GM19372 (cell line): ENCODE measurements around the gene LEO1.
A peak's percentile ranks its signal among the peaks of the same experiment; 100 is the strongest.

Experiments used
- ATAC-seq: cut with Tn5 transposase; IDR thresholded peaks from one replicate; pipeline ENCODE4 v1.9.1; 2021; ENCODE audit warnings: mild to moderate bottlenecking, low read depth, moderate library complexity; ENCODE audit not compliant: unreplicated experiment

The LEO1 gene

DNA sequence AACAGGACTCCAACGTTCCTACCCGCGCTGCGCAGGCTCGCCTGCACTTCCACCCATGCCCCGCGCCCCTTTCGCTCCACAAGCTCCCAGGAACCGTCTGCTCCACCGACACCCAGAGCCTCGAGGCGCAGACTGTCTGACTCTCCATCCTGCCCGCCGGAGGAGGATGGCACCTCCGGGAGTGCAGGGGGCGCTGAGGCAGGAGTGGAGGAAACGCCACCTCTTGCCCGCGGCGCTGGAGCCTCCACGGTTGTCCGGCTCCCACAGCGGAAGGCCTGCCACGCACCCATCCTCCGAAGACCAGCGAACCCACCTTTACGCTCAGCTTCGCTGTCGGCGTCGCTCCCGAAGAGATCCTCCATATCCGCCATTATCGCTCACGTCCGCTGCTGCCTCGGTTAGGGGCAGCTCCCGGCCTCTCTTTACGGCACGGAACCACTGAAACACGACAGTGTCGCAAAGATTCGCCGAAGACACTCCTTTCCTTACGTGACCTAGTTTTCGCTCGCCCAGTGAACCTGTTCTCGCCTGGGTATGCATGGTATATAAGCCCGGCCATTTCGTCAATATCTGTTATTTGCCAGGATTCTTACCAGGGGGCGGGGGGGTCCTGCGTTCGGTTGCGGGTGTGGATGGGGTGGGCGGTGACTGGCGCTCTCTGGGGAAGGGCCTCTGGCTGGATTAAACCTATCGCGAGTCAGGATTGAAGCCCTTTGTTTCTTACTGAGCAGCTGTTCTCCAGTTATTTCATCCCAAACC lies at the start of gene LEO1:
TSS of gene LEO1 (minus strand) at position 404 of the 759 bp plus-strand sequence. CDS start at position 371, 33 bp downstream.
- peak; percentile 89 for ATAC-seq

GRCh38 chr15:52021128-52021671 lies 49.6 kb upstream of the LEO1 start:
- no peak for ATAC-seq

GRCh38 chr15:52020221-52021085 lies 48.9 kb upstream of the LEO1 start:
- no peak for ATAC-seq

DNA sequence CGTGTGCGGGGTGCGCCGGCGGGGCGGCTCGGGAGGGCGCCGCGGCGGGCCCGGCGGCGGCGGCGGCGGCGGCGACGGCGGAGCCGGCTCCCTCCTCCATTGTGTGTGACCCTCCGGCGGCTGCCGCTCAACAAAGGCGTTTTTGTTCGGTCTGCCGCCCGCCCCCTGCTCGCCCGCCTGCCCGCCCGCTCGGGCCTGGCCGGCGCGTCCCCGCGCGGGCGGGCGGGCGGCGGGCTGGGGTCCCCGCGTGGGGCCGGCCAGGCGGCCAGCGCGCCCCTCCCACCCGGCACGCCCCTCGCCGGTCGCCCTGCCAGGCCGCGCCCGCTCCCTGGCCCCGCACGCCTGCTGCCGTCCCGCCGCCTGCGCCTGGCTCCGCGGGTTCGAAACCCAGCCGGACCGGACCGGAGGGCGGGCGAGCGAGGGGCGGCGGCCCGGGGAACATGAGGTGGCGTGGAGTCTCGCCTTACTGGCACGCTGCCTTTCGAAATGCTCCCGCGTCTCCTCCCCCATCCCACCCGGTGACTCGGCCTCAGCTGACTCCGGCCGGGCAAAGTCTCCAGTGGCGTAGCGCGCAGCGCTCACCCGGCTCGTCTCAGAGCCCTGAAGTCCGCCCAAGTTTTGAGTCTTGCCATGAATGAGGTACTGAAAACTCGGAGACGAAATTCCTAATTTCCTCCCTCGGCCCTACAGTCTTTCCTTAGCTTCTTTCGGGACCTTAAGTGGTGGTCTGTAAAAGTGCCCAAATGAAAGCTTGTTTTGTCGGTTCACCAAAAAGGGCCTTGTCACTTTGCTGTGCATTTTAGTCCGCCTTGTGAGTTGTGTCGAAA lies 48.0 kb upstream of the LEO1 start:
- peak; percentile 52 for ATAC-seq

GRCh38 chr15:52018693-52019393 lies 47.3 kb upstream of the LEO1 start, which contains the start of gene MAPK6:
TSS of gene MAPK6 (plus strand) at chr15:52019219. CDS start at chr15:52046461, 27,242 bp downstream.
- peak; percentile 74 for ATAC-seq

DNA sequence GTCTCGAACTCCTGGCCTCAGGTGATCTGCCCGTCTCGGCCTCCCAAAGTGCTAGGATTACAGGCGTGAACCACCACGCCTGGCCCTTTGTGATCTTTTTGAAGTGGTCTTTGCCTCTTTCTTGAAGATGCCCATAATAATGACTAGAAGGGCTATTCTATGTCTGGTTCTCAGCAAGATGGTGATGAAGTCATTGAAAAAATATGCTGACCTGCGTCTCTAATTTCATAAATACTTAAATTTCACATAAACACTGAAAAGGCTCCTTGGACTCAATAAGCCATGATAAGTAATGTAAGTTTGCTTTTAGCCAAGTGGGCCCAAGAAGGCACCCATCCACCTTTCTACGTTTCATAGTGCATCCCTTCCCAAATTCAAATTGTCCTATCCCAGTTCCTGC lies 46.7 kb upstream of the LEO1 start:
- no peak for ATAC-seq

DNA sequence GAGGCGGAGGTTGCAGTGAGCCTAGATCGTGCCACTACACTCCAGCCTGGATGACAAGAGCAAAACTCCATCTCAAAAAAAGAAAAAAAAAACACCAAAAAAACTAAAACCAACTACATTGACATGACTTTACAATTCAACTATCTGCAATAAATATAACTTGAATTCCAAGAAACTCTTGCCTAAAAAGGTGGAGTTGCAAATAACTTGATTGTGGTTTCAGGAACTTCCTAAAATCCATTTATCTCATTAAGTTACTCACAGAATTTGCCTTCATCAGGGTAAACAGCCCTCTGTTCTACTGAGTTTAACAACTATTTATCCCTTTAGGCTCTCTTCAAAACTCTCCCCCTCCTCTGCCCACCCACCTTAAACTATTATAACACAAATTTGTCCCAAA lies 44.7 kb upstream of the LEO1 start:
- no peak for ATAC-seq

- ATAC-seq, result no peak
These were observed 43.0 kb upstream of the LEO1 start for GRCh38 chr15:52014616-52015015.

- peak; percentile 42 for ATAC-seq
These were observed 41.7 kb upstream of the LEO1 start for GRCh38 chr15:52013151-52013791.

GRCh38 chr15:52012210-52012609 lies 40.6 kb upstream of the LEO1 start:
- ATAC-seq, result no peak

DNA sequence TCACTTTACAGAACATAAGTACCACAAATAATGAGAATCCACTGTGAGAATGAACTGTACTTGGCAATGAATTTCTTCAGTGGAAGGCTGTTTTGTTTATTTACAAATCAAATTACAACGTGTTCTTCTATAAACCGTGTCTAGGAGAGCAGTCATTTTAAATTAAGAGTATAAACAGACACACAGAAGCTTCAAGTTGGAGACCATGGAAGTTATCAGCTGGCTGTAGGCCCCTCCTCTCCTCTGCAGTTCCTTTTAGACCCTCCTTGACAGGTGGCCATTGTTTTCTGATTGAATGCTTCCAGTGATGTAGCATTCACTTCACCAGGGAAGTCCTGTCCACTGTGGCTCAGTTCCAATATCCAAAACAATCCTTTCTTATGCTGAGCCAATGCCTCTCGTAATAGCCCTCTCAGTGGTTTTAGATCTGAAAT lies 40.1 kb upstream of the LEO1 start:
- no peak for ATAC-seq

DNA sequence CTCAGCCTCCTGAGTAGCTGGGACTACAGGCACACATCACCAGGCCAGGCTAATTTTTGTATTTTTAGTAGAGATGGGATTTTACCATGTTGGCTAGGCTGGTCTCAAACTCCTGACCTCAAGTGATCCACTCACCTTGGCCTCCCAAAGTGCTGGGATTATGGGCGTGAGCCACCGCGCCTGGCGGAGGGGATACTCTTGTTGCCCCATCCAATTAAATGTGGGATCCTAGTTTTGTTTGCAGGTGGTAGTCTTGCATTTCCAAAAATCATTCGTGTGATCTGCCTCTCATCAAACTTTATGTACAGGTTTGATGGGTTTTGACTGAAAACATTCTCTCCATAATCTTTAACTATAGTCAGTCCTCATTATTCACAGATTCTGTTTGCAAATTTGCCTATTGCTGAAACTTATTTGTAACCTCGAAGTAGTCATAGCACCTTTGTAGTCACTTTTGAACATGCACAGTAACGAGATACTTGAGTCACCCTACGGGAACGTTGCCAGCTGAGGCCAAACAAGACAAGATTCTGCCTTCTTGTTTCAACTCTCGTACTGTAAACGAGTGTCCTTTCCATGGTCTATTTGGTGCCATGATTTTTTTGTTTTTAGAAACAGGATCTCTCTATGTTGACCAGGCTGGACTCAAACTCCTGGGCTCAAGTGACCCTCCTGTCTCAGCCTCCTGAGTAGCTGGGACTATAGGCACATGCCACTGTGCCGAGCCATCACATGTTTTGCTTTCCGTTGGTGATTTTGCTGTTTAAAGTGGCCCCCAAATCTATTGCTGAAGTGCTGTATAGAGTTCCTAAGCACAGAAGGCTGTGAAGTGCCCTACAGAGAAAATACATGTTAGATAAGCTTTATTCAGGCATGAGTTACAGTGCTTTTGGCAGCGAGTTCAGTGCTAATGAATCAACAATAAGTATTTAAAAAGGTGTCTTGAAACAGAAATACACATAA lies 39.3 kb upstream of the LEO1 start:
- ATAC-seq, result no peak

DNA sequence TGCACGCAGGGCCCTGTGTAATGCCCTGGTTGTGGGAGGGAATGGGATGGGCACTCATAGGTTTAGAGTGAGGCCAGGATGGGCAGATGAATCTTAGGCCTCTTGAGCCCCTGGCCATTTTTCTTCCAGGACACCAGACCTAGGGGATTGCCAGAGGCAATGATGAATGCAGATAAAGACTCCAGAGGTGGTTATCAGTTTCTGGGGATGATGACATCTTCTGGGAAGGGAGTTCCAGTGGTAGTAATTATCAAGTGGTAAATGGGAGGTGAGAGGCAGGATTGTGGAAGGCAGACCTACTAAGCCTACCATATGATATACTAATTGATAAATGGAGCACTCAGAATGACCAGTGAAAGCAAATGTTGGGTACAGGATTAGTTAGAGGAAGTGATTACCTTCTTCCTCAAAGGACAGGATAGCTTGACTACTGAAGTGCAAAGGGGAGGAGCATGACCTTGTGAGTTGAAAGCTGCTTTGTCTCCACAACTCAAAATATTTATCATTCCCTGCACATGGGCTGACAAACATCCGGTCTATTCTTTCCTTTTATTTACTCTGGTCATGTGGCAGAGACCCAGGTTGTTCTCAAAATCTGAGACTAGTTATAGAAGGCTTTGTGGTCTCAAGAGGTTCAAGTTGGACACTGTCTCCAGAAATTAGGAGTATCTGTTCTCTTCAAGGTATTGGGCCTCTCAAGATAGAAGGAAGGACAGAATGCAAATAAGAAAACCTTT lies 37.3 kb upstream of the LEO1 start:
- peak; percentile 35 for ATAC-seq

DNA sequence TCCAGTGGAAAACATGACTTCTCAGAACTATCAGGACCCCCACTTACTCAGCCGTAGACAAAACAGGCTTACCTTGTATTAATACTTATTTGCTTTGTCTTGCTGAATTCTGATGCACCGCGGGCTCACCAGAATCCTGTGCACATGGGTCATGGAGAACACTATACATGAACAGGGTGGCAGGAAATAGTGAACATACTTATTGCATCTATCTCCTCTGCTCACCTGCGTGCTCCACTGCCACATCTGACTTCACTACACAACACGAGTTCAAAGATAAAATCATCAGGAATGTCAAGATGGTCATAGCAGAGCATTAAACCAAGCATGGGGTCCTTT lies 36.8 kb upstream of the LEO1 start:
- no peak for ATAC-seq

- ATAC-seq, result peak; percentile 27
These were observed 35.2 kb upstream of the LEO1 start for GRCh38 chr15:52006702-52007340.

GRCh38 chr15:52005748-52006701 lies 34.4 kb upstream of the LEO1 start:
- ATAC-seq, result peak; percentile 63
